Prostate gland (tissue), 2 donors: ENCODE results near the gene TAB3. TPM values are rescaled to one million over a fixed set of nuclear protein-coding genes. Genes with fewer than 3 reads are reported as not detected.

Experiments
- DNase-seq: peaks from one replicate; pipeline ENCODE4 v3.0.0-alpha.2; 2019; ENCODE audit warnings: low spot score
- H3K27ac ChIP-seq, 2 donors: fragments of 200-600 bp; sonication (generic); 2 replicates each; pipeline ENCODE4 v1.5.1; 2017 to 2019
- H3K27me3 ChIP-seq: fragments of 200-600 bp; sonication (generic); replicated peaks from 2 replicates; pipeline ENCODE4 v1.5.1; 2019; ENCODE audit not compliant: insufficient read depth
- H3K36me3 ChIP-seq, 2 donors: fragments of 200-600 bp; sonication (generic); 1 replicate in 1 of 2; 2 replicates in 1 of 2; pipeline versions ENCODE4 v1.5.1 to v1.8.1; 2017 to 2019
- H3K4me1 ChIP-seq: fragments of 200-600 bp; sonication (generic); replicated peaks from 2 replicates; pipeline ENCODE4 v1.5.1; 2019
- H3K4me3 ChIP-seq, 2 donors: fragments of 200-600 bp; sonication (generic); 2 replicates each; pipeline ENCODE4 v1.5.1; 2017 to 2019
- H3K9me3 ChIP-seq: fragments of 200-600 bp; sonication (generic); 2 replicates; pipeline ENCODE4 v1.5.1; 2017
- CTCF ChIP-seq, 4 experiments: fragments of 200-600 bp in 2 of 4; fragments of 450-650 bp in 2 of 4; sonication (generic) in 2 of 4; IDR thresholded peaks; 1 replicate in 3 of 4; 2 replicates in 1 of 4; pipeline ENCODE4 v1.5.1; 2016 to 2019; ENCODE audit warnings: antibody characterized with exemption in 4 of 4, mild to moderate bottlenecking in 2 of 4, moderate library complexity in 2 of 4
- POLR2A ChIP-seq: fragments of 450-650 bp; IDR thresholded peaks from one replicate; pipeline ENCODE4 v1.6.1; 2016; ENCODE audit warnings: antibody characterized with exemption, mild to moderate bottlenecking
- POLR2AphosphoS5 ChIP-seq: sonication (generic); formaldehyde crosslinking; IDR thresholded peaks from one replicate; pipeline ENCODE4 v1.6.1; 2017; ENCODE audit warnings: antibody characterized with exemption
- WGBS: methylation state at CpG from one replicate; pipeline ENCODE4 v1.1.5; 2018; 5-methylcytosine and 5-hydroxymethylcytosine counted together
- intact Hi-C: fragments of 100-400 bp; cut with DNase I; formaldehyde crosslinking; loops from one replicate; pipeline ENCODE4 v1.14.2; 2022
- total RNA-seq, 2 donors: library from RNA; depleted of rRNA; stranded (reverse); fragments of >200 nt; gene quantifications; one replicate each; pipeline ENCODE4 v1.1.0, GENCODE V29; 2016

Gene TAB3
- total RNA-seq, 2 donors from 2014 or later, result 53.1 to 166 TPM

- DNase-seq, result no peak
- Histone ChIP-seq H3K4me3 (no peak overlapping the region), H3K9me3 (no peaks in the 10 kb centered on the region), H3K27ac (no peak overlapping the region), H3K4me1 (no peaks in the 10 kb centered on the region), H3K36me3 (no peaks in the 10 kb centered on the region), H3K27me3 (no peaks in the 10 kb centered on the region)
- 100% methylated on average over 1 of the region's 1 CpG for WGBS
- TF ChIP-seq CTCF (IDR thresholded peaks at IDR 0.05) (no peak), POLR2A (no peak), POLR2AphosphoS5 (no peak)
- intact Hi-C loops, result no loop called here
Measured at GRCh38 chrX:30863974-30864373, 25.1 kb downstream of the TAB3 start.

- H3K36me3 ChIP-seq, result no peaks in the 10 kb centered on the region
- WGBS, result 83% methylated on average over 1 of the region's 1 CpG
- intact Hi-C loops, result no loop called here
- no peaks in the 10 kb centered on the region for H3K9me3 ChIP-seq
- TF ChIP-seq POLR2A (no peak), POLR2AphosphoS5 (no peak)
- DNase-seq, result no peak
- H3K27me3 ChIP-seq, result no peaks in the 10 kb centered on the region
- no peak overlapping the region for H3K4me3 ChIP-seq
- H3K4me1 ChIP-seq, result no peaks in the 10 kb centered on the region
- H3K27ac ChIP-seq, result no peak overlapping the region
Measured at GRCh38 chrX:30858098-30858497, 31.0 kb downstream of the TAB3 start.

GRCh38 chrX:30851449-30851848 is 37.6 kb downstream of the TAB3 start:
- Histone ChIP-seq H3K27me3 (no peaks in the 10 kb centered on the region), H3K4me3 (no peak overlapping the region), H3K27ac (no peak overlapping the region), H3K9me3 (no peaks in the 10 kb centered on the region), H3K36me3 (no peaks in the 10 kb centered on the region), H3K4me1 (no peaks in the 10 kb centered on the region)
- TF ChIP-seq POLR2A, result no peak
- no peak for TF ChIP-seq CTCF (IDR thresholded peaks at IDR 0.05)
- TF ChIP-seq POLR2AphosphoS5, result no peak
- intact Hi-C loops, result no loop called here
- DNase-seq, result no peak
- WGBS, result 0% methylated on average over 1 of the region's 1 CpG

- Histone ChIP-seq H3K27ac (no peak overlapping the region), H3K36me3 (no peaks in the 10 kb centered on the region), H3K4me1 (no peaks in the 10 kb centered on the region), H3K9me3 (no peaks in the 10 kb centered on the region), H3K27me3 (no peaks in the 10 kb centered on the region), H3K4me3 (no peak overlapping the region)
- no peak for TF ChIP-seq CTCF (IDR thresholded peaks at IDR 0.05)
- intact Hi-C loops, result no loop called here
- 100% methylated on average over 4 of the region's 4 CpGs for WGBS
- no peak for DNase-seq
Measured at GRCh38 chrX:30835373-30835772, 53.7 kb downstream of the TAB3 start.

GRCh38 chrX:30833896-30834295 is 55.2 kb downstream of the TAB3 start:
- H3K4me3 ChIP-seq, result no peak overlapping the region
- intact Hi-C loops, result no loop called here

More at GRCh38 chrX:30833896-30834295, 55.2 kb downstream of the TAB3 start:
- Histone ChIP-seq H3K27ac (no peak overlapping the region), H3K36me3 (no peaks in the 10 kb centered on the region), H3K4me1 (no peaks in the 10 kb centered on the region), H3K27me3 (no peaks in the 10 kb centered on the region), H3K9me3 (no peaks in the 10 kb centered on the region)
- TF ChIP-seq POLR2A, result no peak
- TF ChIP-seq CTCF (IDR thresholded peaks at IDR 0.05), result no peak
- no peak for TF ChIP-seq POLR2AphosphoS5
- 98% methylated on average over 4 of the region's 4 CpGs for WGBS
- no peak for DNase-seq
